Right lobe of liver (tissue), 6 donors: ENCODE data around the gene KDM2B. TPM values are rescaled to one million over a fixed set of nuclear protein-coding genes. Genes with fewer than 3 reads are reported as not detected.

Source experiments
- ATAC-seq, 4 donors: fragments of 200-7000 bp; cut with Tn5 transposase; one replicate each; pipeline ENCODE4 v1.9.1; 2020; ENCODE audit warnings: mild to moderate bottlenecking in 4 of 4, moderate library complexity in 4 of 4
- DNase-seq, 3 donors: peaks; one replicate each; pipeline ENCODE4 v3.0.0-alpha.2; 2020
- H3K27ac ChIP-seq, 3 donors: fragments of 200-600 bp; one replicate each; pipeline ENCODE4 v1.8.0; 2022
- H3K27me3 ChIP-seq, 2 donors: fragments of 200-600 bp; one replicate each; pipeline ENCODE4 v1.8.0; 2022
- H3K36me3 ChIP-seq, 4 donors: fragments of 200-600 bp; sonication (generic) in 1 of 4; one replicate each; pipeline versions ENCODE4 v1.5.1 to v1.8.0; 2017 to 2022; ENCODE audit warnings: control low read depth in 1 of 4
- H3K4me1 ChIP-seq, 4 donors: fragments of 200-600 bp; sonication (generic) in 1 of 4; one replicate each; pipeline versions ENCODE4 v1.5.1 to v1.8.0; 2017 to 2022; ENCODE audit warnings: control low read depth in 1 of 4
- H3K4me3 ChIP-seq, 3 donors: fragments of 200-600 bp; one replicate each; pipeline ENCODE4 v1.8.0; 2022
- H3K9me3 ChIP-seq, 4 donors: fragments of 200-600 bp; sonication (generic) in 1 of 4; one replicate each; pipeline versions ENCODE4 v1.5.1 to v1.8.0; 2017 to 2022; ENCODE audit warnings: control low read depth in 1 of 4
- CTCF ChIP-seq, 4 donors: fragments of 200-600 bp in 3 of 4; fragments of 450-650 bp in 1 of 4; IDR thresholded peaks; one replicate each; pipeline versions ENCODE4 v1.5.1 to v1.8.0; 2016 to 2022; ENCODE audit warnings: antibody characterized with exemption in 4 of 4, mild to moderate bottlenecking in 2 of 4
- POLR2A ChIP-seq: fragments of 450-650 bp; IDR thresholded peaks from one replicate; pipeline ENCODE4 v1.6.1; 2017; ENCODE audit warnings: antibody characterized with exemption, mild to moderate bottlenecking
- WGBS: methylation state at CpG from one replicate; pipeline ENCODE4 v1.1.6; 2018; ENCODE audit warnings: low coverage, low lambda C conversion rate; ENCODE audit not compliant: insufficient coverage; ENCODE audit errors: missing lambda C conversion rate; 5-methylcytosine and 5-hydroxymethylcytosine counted together
- intact Hi-C, 2 donors: fragments of 100-400 bp; cut with DNase I; formaldehyde crosslinking; loops; one replicate each; pipeline versions ENCODE4 v1.11.2 to v1.14.1; 2022
- total RNA-seq, 6 experiments: library from RNA; depleted of rRNA in 2 of 6; stranded (reverse); fragments of >200 nt in 2 of 6; fragmentation: NEBNext Ultra II Directional in 3 of 6; extraction: Animal tissue kit (Norgen Biotek cat#: 25700) in 3 of 6; gene quantifications; one replicate each; pipeline versions ENCODE4 v1.1.0 to v1.2.4, GENCODE V29; 2016 to 2023
- donor health status: DM: no; HTN: yes; CAD: no.
- donor health status: DM: no; HTN: no; CAD: no.
- donor health status: DM: no; HTN: no; CAD: no.
- donor health status: DM: no; HTN: yes; CAD: no.
- donor health status: DM: no; HTN: yes; CAD: no.

KDM2B gene
- total RNA-seq, 6 experiments from 2014 or later: 4.8 to 22.8 (median 9.8) TPM

DNA sequence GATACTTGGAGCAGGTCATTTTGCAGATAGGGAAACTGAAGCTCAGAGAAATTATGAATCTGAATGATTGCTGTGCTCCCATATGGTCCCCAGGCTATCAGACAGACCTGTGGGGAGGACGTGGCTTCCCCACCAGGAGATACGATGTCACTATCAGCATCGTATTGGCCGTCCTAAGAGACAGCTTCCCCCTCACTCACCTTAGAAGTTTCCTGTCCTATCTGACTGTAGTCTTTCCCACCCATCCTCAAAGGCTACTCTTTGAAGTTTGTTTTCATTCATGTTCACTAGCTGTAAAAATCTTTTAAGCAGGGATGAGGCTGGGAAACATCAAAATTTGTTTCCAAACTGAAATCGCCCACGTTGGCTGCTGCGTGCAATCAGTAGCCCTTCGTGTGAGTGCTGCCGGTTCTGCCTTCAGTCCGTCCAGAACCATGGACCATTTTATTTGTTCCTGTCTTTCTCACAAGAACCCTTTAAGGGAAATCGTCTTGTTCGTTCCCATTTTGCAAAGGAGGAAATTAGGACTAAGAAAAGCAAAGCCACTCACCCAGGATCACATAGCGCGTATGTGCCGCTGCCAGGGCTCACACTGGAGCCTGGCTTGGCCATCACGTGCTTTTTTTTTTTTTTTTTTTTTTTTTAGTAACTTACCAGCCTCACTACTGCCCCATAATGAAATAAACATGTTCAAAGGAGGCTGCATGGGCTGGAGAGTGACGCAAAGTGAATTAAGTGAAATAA lies 1.0 kb upstream of the KDM2B start:
- no peak for TF ChIP-seq POLR2A
- TF ChIP-seq CTCF (IDR thresholded peaks at IDR 0.05): no peak
- intact Hi-C loops: no loop called here
- WGBS: 47% methylated on average over 15 of the region's 17 CpGs
- no peak overlapping the region for H3K4me3 ChIP-seq
- no peaks in the 10 kb centered on the region for H3K27me3 ChIP-seq
- no peaks in the 10 kb centered on the region for H3K4me1 ChIP-seq
- DNase-seq: no peak
- no peaks in the 10 kb centered on the region for H3K9me3 ChIP-seq
- H3K27ac ChIP-seq: peak overlapping the region in 1 of 3 donors; percentile 19
- ATAC-seq: peak in 1 of 4 donors; percentile 5
- no peaks in the 10 kb centered on the region for H3K36me3 ChIP-seq

DNA sequence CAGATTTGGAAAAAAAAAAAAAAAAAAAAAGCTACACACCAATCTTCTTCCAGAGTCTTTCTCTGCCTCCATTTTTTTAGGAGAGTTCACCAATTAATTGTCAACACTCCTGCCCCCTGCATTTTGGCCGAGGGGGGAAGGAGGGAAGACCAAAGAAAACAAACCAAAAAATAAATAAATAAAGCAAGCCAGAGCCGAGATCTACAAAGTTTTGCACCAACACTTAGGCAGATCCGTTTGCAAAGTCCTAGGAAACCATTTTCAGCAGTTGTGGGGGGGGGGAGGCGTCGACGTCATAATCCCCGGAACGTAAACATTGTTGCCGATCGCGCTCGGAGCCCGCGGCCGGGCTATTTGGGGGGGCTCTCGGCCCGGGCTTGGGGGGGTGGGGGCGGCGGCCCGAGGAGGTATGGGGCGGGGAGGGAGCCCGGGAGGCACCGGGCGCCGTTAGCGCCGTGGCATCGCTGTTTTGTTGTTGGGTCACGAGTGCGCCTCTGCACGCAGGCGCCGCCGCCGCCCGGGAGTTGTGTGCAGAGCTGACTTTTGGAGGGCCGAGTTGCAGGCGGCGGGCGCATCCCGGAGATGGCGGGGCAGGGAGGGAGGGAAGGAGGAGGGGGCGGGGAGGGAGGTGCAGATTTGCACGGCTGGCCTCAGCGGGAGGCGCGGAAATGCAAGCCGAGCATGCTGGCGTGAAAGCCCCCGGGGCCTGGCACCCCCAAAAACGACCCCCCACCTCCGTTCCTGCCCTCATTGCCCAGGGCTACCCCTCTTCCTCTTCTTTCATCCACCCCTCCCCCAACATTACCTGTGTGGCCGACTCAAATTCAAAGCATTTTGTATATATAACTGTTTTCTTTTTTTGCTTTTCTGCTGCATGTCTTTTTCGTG lies 598 bp downstream of the KDM2B start:
- ATAC-seq (peak; percentile 65 to 78 (median 70)), DNase-seq (peak; percentile 74 to 81 (median 77))
- H3K27ac ChIP-seq: peak overlapping the region; percentile 75 to 78 (median 77)
- H3K4me1 ChIP-seq: no peaks in the 10 kb centered on the region
- H3K27me3 ChIP-seq: no peaks in the 10 kb centered on the region
- intact Hi-C loops: no loop called here
- WGBS: 0% methylated on average over 17 of the region's 54 CpGs
- no peak for TF ChIP-seq CTCF (IDR thresholded peaks at IDR 0.05)
- TF ChIP-seq POLR2A: no peak
- H3K4me3 ChIP-seq: peak overlapping the region; percentile 52 to 63 (median 59)
- H3K36me3 ChIP-seq: no peaks in the 10 kb centered on the region
- no peaks in the 10 kb centered on the region for H3K9me3 ChIP-seq

DNA sequence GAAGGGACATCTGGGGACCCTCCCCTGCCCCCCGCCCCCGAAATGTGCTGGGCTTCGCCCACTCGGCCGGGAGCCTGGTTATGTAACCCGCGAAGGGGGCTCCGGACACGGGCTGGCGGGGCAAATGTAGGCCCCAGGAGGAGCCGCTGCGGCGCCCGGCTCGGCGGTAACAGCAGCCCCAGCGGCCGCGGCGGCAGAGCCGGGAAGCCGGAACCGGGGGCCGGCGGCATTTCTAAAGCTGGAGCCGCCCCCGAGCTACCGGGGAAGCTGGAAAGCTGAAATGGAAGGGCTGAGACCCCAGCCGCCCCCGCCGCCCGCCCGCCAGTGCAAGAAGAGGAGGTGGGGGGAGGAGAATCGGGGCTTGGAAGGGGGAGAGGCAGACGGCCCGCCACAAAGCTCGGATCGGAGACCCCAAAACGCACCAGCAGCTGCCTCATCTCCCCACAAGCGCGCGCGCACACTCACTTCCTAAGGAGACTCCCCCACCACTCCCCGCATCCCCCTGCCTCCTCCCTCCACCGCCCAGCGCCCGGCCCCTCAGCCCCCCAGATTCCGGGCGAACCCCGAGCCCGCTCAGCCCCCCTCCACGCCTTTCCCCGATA lies 1.5 kb downstream of the KDM2B start:
- DNase-seq (peak; percentile 56 to 65 (median 59)), ATAC-seq (peak; percentile 17 to 51 (median 32))
- Histone ChIP-seq H3K4me1 (no peaks in the 10 kb centered on the region), H3K4me3 (peak overlapping the region; percentile 52 to 63 (median 59)), H3K9me3 (no peaks in the 10 kb centered on the region), H3K36me3 (no peaks in the 10 kb centered on the region), H3K27ac (peak overlapping the region; percentile 4 to 78 (median 44)), H3K27me3 (no peaks in the 10 kb centered on the region)
- TF ChIP-seq CTCF (IDR thresholded peaks at IDR 0.05) (no peak), POLR2A (no peak)
- WGBS: 7% methylated on average over 3 of the region's 53 CpGs
- intact Hi-C loops: no loop called here

- Histone ChIP-seq H3K4me3 (peak overlapping the region; percentile 52 to 63 (median 59)), H3K27me3 (no peaks in the 10 kb centered on the region), H3K4me1 (no peaks in the 10 kb centered on the region), H3K36me3 (no peaks in the 10 kb centered on the region), H3K9me3 (no peaks in the 10 kb centered on the region), H3K27ac (peak overlapping the region; percentile 4 to 78 (median 44))
- intact Hi-C loops: no loop called here
- DNase-seq (peak in 1 of 3 donors; percentile 23), ATAC-seq (peak in 1 of 4 donors; percentile 5)
- TF ChIP-seq POLR2A (no peak), CTCF (IDR thresholded peaks at IDR 0.05) (no peak)
- 20% methylated on average over 9 of the region's 77 CpGs for WGBS
These were observed 2.3 kb downstream of the KDM2B start for GRCh38 chr12:121578230-121579189.
